ENCODE measurements around the gene ISG20.

ISG20 gene

DNA sequence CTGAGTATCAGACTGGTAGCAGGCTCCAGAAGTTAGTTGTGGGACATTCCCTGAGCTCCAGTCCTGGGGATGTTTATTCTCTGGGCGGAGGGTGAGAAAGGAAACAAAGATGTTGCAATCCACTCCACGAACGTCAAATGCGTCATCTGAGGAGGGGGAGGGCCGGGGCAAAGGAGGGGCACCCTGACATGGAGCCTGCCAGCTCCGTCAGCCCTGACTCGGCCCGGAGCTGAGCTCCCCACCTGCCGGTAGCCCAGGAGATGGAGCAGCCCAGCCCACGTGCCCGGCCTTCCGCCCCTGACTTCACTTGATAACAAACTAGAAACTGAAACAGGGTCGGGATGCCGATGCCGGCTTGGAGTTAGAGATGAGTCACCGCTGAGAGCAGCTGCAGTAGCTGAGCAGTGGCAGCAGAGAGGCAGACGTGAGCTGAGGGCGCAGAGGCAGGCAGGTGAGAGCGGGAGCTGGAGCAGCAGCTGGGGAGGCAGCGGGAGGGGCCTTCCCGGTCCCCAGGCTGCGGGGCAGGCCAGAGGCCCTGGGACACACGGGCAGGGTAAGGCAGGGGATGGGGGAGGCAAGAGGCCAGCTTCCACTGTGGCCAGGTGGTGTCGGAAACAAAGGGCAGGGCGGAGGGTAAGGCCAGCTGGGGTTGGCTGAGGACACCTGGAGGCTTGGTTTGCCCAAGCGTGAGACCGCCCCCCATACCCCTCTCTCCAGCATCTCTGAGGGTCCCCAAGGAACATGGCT, at the start of gene ISG20:
Gene ISG20 (plus strand): TSS at position 391 of the 747 bp plus-strand sequence. CDS start 351 bp downstream, at position 742.
- DNase-seq: peak; percentile 82 to 95 (median 88)

DNA sequence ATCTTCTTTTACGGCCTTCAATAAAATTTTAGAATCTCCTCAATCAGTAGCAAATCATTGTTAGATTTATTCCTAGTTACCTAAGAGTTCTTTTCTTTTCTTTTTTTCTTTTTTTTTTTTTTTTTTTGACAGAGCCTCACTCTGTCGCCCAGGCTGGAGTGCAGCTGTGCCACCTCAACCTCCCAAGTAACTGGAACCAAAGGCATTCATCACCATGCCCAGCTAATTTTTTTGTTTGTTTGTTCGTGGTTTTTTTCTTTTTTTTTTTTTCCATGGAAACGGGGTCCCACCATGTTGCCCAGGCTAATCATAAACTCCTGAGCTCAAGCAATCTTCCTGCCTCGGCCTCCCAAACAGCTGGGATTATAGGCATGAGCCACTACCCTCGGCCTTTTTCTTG, 48.1 kb upstream of the ISG20 start:
- DNase-seq: no peak

DNA sequence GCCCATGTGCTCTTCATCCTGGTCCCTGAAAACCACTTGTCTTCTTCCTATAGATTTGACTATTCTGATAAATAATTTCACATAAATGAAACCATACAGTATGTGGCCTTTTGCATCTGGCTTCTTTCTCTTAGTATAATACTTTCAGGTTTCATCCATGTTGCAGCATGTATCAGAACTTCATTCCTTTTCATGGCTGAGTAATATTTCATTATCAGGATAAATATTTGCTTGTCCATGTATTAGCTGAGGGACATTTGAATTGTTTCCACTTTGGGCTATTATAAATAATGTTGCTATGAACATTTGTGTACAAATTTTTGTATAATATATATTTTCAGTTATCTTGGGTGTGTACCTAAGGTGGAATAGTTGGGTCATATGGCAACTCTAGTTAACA, 47.4 kb upstream of the ISG20 start:
- DNase-seq: no peak

DNA sequence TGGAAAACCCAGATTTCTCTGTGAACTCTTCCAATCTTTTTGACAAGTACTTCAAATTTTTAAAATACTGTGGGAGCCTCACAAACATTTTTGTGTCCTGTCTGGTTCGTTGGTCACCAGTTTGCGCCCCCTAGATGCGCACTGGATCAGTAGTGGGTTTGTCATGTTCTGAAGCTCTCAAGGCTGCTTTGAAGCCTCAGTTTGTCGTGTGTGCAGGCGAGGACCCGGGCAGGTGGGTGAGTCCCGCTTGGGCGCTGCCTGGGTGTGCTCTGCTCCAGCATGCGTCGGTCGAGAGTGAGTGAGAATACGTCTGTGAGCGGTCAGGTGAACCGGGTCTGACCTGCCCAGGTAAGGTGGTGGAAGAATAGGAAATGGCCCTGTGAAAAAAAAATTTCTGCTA, 34.9 kb upstream of the ISG20 start:
- no peak for DNase-seq

DNA sequence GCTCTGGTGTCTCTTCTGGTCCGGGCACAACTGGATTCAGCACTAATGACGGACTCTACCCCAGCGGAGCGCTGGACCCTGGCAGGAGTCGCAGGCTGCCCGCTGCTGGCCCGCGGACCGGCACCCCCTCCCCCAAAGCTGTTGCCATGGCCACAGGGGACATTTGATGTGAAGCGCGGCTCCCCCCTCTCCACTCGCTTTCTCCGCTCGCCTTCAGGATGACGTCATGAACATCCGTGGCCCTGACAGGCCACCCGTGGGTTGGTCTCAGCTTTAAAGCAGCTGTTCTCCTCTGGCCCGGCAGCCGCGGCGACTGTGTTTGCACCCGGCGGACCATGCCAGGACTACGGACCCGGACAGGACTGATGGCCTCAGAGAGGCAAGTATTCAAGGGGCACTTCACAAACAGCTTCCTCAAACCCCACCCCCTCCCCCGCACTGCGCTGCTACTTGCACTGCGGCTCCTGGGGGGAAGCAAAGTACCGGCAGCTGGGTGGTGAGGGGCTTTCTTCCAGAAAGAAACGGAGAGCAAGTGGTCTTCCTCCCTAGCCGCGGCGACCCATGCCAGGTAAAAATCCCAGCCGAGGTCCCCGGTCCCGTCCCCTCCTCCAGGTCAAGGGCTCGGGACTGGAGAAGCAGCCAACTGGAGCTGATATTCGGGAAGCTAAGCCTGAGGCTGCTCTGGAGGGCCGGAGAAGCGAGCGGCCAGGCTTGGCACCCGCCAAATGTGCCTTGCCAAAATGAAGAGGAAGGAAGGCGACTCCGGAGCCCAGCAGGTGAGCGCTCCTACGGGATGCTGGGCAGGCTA, 34.2 kb upstream of the ISG20 start:
- no peak for DNase-seq

DNA sequence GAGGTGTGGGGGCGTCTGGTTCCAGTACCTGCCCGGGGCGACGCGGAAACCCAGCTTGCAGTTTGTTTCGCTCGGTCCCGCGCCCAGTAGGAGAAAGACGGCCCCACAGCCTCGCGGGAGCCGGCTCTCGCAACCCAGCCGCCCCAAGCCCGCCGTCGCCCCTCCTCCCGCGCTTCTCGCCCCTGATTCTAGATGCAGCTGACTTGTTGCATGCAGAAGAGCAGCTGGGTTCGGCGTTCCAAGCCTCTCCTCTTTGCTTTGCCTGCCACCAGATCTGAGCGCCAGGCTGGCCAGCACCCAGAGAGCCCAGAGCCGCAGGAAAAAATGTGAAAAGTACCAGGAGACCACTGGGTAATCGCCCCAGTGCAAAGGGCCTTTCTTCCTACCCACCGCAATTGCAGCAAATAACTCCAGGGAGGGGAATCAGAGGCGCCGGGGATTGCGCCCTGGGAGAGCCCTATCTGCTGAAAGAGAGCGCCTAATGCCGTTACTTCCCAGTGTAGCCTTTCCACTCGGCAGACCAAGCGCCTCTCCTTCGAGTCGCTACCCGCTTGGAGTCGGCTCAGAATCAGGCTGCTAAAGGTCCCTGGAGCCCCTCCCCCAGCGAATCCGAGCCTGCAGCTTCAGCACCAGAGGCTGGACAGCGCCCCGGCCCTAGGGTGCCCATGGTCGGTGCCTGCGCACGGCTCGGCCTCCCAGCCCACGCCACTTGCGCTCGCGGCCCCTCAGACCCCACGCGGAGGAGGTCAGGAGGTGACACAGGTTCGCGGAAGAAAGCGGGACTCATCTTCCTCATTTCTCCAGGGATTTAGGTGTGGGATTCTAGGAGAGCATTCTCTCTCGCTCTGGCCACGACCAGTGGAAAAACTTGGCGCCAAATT, 33.4 kb upstream of the ISG20 start:
- no peak for DNase-seq

DNA sequence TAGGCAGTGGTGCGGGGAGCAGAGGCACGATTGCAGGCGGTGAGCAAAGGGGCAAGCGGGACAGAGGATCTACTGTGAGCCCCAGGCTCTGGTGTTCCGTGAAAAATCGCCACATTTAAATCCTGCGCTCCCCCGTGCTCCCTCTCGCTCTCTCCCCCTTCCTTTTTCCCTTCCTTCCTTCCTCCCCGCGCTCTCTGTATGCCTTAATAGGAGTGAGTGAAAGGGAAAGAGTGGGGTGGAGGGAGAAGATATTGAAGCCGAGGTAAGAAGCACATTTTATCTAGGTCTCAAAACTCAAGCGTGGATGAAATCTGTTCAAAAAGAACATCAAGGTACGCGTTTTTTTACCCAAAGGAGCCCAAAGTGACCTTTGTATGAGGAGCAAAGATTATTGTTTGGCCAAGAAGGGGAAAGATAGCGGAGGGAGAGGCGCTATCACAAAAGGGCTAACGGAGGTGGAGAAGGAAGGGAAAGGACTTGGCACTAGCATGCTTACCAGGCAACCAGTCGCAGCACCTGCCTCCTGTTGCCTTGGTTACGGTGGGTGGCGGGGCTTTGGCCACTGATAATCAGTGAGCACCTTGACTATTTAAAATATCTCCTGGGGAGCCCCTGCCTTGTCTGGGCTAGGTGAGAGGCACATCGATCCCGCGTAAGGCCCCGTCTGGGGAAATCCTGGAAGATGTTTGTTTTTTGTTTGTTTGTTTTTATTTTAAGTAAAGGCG, 32.6 kb upstream of the ISG20 start:
- DNase-seq: no peak

DNA sequence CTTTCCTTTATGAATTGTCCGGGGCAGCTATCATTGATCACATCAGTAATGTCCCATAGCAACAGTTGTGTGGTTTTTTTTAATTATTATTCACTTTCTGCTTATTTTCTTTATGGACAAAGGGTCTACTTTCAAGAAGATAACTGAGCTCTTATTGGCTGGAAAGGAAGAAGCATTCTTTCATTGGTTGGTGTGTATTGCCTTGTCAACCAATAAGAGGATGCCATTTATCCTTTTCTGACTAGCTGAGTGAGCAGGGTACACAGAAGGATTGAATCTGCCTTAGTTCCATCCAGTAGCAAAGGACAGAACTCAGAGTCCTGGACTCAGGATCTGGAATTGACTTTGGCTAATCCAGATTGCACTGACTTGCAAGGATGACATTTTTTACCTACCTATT, 30.9 kb upstream of the ISG20 start:
- no peak for DNase-seq

DNA sequence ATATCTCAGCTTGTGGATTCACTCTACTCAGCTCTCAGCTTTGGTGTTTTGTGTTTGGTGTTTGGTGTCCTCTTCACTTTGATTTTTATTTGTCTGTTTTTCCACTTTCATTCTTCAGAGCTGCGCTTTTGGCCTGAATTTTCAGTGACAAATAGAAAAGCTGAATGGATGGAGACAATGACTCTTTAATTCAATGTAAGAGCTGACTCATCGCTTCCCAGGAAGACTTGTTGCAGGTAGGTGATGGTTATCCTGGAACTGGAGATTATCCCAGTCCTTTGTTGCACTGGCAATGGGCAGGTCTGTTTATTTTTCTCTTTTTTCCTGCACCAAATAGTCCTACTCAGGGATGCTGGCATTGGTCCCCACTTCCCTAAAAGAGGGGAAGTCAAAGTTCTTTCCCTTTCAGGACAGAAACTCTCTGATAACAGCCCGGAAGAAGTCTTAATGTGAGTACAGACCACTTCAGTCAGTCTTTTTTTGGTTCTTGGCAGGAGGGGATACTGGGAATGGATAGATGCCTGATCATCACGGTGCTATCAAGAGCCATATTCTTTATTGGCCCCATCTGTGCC, 30.1 kb upstream of the ISG20 start:
- no peak for DNase-seq

DNA sequence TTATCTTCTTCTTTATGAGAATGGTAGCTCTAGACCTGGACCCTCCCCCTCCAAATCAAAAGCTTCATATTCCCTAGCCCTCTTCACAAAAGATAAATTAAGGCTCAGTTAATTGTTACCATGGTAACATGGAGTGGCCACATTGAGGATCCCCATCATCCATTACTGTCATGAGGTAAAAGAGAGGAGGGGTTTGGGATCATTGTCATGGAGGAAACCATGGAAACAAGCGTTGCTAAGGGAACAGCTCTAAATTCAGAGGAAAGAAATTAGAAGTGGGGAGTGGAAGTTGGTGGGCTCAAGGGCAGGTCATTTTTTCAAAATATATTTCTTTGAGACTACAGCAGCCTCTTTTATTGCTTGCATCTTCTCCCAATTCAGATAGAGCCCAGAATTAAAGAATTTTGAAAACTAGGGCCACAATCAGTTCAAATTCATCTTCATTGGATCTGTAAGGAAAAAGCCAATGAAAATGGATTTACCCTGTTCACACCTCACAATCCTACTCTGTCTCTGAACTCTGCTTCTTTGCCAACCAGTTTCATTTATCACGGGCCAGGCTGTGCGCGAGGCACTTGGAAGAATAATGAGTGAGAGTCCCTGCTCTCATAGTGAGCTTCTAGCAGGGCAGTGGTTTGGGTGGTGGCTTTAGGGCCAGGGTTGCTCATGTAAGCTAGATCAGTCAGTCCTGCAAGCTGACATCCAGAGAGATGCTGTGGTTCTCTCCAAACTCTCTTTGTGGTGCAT, 29.3 kb upstream of the ISG20 start:
- DNase-seq: no peak

DNA sequence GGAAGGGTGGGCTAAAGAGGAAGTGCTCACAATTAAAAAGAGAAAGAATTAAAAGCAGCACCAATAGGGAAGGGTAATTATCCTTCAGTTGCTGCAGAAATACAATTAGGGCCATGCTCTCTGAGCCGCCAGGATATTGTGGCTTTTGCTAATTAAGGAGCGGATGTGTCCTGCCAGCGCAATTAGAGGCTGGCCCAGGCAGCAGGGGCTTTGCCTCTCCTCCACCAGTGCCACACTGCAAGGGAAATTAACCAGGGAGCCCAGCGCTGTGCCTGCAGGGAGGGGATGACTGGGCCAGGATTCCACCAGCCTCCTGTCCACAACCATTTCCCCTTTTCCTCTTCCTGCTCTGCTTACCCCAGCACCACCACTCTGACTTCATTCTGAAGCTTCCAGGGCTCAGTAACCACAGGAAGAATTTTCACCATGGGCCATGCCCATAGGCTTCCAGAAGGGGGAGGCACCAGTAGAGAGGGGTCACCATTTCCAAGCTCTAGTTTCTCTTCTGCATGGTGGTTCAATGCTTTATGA, 28.1 kb upstream of the ISG20 start:
- no peak for DNase-seq

DNA sequence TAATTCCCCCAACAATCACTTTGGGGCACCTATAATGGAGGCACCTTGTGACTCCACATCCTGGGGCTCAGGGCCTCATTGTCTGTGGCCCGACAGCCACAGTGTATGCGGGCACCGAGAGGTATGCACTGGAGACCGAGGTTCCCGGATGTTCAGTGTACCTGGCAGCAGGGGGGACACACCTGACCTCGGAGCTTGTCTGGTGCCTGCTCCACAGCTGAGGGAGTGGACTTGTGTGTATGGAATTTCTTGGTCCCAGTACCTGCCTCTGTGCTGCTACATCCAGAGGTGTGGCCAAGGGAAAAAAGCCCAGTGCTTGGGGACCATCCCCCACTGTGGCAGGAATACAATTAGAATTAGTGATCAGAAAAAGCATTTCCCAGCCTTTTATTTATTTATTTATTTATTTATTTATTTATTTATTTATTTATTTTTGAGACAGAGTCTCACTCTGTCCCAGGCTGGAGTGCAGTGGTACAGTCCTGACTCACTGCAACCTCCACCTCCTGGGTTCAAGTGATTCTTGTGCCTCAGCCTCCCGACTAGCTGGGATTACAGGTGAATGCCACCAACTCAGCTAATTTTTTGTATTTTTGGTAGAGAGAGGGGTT, 26.5 kb upstream of the ISG20 start:
- DNase-seq: no peak

DNA sequence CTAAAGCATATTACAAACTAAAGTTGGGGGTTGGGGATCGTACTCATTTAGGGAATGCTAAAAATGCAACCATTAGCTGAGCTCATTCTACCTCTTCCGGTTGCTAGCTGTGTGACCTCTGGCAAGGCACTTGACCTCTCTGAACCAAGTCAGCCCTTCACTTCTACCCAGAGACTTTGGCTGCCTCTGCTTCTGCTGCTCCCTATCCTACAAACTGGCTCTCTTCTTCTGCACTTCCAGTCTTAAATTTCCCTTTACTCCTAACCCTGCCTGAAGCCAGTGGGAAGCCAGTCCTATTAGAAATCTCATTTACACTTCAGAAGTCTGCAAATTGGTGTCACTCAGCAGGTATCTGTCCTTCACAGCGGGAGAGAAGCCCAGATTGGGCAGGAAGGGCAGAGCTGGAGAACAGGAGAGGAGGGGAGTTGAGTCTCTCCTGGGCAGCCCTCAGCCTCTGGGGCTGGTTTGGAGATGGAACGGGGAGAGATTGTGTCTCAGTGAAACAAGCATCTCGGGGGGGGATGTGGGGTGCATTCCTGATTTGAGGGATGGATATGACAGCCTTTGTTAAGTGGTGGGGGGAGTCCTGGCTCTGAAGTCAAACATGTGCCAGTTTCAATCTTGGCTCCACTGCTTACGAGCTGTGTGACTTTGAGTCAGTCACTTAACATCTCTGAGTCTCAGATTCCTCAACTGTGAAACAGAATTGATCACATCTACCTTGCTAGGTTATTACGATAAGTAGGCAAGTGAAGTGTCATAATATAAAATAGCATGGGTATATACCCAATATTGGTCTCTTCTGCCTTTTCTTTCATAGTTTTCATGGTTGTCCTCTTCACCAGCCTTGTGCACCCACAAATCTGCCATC, 25.5 kb upstream of the ISG20 start:
- no peak for DNase-seq

DNA sequence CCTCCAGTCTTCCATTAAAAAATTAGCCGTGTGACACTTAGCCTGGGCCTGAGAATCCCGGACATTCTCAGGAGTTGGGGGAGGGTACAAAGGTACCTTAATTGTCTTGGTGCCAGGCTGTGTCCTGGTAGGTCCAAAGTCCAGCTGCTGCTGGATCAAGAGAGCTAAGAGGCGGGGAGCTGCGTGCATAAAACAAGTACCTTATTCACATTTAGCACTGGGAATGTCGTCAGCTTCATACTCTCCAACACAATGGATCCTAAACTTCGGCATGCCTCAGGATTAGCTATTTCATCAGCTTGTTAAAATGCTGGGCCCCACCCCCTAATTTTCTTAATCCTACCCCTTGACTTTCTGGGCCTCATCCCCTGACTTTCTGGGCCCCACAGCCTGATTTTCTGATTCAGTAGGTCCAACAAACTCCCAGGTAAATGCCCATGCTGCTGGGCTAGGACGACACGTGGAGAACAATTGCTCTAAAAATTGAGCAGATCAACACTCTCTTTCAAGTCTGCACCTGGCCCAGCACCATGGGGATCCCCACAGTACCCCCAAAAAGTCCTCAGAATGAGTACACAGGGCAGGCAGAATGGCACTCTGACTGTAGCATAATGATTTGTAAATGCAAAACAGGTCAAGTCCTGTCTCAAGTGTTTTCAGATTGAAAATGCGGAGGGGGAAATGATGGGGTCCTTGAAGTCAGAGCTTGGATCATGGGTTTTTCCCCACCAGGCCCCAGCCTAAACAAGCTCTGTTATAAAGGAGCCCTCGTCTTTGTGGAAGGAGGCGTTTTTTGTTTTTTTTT, 23.3 kb upstream of the ISG20 start:
- DNase-seq: no peak

DNA sequence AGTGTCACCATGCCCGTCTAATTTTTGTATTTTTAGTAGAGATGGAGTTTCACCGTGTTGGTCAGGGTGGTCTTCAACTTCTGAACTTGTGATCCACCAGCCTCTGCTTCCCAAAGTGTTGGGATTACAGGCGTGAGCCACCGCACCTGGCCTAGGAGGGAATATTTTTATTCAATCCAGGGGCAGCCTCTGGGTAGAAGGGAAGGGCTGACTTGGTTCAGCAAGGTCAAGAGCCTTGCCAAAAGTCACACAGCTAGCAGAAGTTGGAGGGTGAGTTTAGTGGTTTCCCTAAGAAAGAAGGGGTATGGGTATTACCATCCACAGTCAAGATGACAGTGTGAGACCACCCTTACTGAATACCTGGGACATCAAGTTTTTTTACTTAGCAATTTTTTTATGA, 22.6 kb upstream of the ISG20 start:
- no peak for DNase-seq

DNA sequence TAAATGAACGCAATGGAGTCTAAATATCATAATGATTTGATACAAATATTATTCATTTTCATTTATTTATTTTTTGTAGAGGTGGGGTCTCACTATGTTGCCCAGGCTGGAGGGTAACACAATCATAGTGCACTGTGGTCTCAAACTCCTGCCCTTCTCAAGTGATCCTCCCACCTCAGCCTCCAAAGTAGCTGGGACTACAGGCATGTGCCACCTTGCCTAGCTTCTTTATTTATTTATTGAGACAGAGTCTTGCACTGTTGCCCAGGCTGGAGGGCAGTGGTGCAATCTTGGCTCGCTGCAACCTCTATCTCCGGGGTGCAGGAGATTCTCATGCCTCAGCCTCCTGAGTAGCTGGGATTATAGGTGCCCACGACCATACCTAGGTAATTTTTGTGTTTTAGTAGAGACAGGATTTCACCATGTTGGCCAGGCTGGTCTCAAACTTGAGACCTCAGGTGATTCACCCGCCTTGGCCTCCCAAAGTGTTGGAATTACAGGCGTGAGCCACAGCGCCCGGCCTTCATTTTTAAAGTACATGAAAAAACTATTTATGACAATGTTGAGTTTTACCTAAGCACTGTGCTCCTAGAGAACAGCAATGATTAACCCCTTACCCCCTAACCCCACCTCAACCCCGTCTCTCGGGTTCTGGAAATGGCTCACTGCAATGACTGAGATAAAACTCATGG, 21.6 kb upstream of the ISG20 start:
- no peak for DNase-seq

DNA sequence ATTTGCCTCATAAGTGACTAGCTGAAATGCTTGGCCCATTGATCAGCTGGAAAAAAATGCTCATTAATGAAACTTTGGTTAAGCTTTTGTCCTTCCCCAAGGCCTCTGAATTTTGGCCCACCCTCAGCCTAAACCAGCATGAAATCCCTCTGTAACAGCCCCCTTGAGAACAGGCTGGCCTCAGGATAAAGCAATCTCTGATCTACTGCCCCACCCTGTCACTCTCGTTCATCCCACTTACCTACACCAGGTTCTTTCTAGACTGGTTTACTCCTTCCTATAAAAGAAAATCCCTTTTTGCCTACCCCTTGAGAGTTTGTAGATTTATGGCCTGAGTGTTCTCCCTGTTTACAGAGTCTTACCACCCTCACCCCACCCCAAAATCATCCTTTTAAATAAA, 21.0 kb upstream of the ISG20 start:
- no peak for DNase-seq

DNA sequence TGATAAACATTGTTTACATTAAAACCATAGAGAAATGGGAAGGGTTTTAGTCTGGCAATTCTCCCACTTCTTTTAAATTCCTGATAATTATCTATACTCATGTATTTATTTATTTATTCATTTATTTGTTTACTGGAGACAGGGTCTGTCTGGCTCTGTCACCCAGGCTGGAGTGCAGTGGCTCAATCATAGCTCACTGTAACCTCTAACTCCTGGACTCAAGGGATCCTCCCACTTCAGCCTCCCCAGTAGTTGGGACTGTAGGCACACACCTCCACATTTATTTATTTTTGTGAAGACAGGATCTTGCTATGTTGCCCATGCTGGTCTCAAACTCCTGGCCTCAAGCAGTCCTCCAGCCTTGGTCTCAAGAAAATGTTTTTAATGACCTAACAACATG, 20.1 kb upstream of the ISG20 start:
- no peak for DNase-seq

All from activated CD4-positive, CD25-positive, alpha-beta regulatory T cell (primary cell).